GM18873 (cell line): ENCODE data around the gene ARHGAP22.

Experiments
- ATAC-seq: cut with Tn5 transposase; IDR thresholded peaks from one replicate; pipeline ENCODE4 v1.9.1; 2021; ENCODE audit warnings: mild to moderate bottlenecking, moderate library complexity, moderate number of reproducible peaks; ENCODE audit not compliant: unreplicated experiment, low FRiP score

The ARHGAP22 gene

DNA sequence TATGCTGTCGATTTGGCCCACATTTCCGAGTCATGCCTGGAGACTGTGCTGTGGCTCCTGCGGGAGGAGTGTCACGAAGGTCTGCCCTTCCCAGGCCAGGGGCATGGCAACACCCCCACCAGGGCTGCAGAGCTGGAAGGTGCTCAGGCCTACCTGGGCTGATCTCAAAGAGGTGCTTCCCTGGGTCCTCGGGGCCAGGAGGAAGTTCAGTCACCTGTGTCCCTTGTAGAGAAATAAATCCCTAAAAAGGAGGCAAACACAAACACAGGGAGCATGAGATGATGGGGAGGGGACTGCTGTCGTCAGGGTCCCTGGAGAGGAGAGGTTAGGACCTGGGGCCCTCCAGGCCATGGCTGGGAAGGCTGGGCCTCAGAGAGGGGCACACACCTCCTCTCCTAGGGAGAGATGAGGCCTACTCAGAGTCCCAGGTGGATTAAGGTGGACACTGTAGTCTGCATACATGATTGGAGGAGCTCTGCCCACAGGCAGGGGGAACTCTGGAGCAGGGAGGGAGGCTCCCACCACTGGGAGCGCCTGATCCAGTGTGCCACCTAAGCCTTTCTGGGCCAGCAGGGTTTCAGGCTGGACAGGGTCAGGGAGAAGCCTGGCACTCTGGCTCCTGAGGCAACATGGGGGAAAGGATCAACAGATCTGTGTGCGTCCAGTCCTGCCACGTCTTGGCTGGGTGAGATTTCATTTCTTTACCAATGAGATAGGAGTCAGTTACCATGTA, 49.4 kb downstream of the ARHGAP22 start:
- ATAC-seq = no peak

DNA sequence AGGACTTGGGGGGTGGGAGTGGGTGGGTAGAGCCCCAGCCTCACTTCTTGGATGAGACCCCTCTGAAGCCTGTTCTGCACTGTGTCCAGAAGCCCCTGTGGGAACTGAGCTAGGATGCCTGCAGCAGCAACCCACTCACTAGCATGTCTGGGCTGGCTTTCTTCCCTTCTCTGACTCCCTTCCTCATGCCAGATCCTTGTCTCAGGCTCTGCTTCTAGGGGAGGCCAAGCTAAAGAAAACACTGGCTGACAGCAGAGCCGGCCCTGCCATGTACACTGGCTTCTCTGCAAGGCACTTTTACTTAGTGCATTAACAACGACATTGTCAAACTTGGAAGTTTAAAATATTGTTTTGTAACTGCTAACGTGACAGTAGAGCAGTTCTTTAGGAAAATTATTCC, 50.2 kb downstream of the ARHGAP22 start:
- ATAC-seq = no peak

DNA sequence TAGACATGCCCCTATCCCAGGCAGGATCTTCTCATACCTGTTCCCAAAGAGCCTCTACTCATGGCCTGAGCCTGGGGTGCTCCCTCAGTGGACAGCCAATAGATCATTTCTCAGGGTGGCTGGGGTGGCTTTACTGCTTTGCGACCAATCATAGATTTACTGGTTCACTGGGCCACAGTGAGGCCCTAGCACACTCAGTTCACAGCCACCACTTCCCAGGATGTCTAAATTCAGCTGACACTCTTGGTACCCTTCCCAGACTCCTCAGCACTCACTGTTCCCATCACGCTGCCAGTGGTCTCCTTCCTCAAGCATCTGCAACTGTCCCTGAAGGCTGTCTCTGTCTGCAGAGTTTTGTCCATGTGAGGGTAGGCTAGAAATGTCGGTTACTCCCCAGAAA, 50.6 kb downstream of the ARHGAP22 start:
- ATAC-seq = no peak

DNA sequence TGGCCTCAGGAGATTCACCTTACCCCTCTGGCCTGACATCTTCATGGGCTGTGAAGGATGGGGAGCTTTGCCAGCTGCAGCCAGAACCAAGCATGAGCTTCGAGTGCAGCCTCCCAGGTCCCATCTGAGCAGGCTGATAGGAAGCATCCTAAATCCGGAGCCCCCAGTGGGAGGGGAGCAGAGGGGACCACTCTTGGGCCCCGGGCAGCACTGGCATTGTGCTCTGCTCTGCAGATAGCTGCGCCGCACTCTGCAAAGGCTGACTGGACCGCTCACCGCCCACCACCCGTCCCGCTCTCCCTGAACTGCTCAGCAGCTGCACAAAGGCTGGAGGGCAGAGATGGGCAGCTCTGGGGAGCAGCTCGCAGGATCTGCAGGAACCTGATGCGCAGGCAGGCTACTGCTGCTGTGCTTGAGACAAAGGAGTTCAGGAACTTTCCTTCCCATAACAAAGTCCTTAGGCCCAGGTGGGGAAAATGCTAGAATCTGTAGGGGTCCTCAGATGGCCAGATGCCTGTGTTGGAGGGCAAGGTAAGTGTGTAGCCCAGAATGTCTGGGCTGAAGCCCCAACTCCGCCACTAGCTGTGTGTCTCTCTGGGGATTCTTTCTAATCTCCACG, 51.8 kb downstream of the ARHGAP22 start:
- ATAC-seq = no peak

DNA sequence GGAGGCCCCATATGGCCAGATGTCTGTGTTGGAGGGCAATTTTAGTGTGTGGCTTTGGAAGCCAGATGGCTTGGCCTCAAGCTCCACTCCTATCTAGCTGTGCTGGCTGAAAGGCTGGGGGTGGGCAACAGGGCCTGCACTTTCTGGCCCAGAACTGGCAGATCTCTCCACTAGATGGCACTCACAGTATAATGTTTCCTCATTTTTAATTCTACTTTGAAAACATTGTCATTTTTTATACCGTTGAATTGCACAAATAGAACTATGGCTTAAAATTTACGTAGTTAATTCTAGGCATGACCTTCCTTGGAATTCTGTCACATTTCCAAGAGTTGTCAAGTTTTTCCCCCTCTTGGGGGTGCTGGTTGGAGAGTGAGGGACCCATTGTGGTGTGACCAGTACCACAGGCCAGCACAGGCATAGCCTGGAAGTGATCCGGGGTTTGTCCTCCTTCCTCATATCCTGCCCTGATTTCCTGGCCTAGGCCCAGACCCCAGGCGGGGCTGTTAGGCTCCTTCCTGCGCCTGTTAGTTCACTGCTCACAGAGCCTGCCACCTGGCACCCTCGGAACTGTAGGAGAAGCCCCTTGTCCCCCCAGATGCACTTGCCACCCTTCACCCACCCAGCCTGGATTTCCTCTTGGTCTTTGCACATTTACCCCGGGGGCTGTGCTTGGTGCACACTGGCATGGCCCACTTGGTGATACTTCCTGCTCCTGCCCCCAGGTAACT, 52.8 kb downstream of the ARHGAP22 start:
- ATAC-seq = no peak

DNA sequence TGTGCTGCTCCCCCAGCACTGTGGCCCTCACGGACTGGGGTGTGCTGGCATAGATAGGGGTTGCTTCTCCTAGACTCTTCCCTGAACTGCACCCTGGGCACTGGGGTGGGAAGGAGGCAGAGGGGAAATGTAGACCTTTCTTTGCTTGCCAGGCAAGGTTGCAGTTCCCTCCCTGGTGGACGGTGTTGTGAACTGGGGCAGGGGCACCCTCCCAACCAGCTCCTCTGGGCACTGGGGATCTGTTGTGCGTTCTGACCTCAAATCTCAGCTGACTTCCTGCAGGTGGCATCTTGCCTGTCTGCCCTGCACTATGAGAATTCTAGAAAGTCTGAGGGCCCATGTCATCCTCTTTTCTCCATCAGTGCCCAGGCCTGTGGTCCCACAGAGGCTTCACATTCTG, 53.9 kb downstream of the ARHGAP22 start:
- ATAC-seq = no peak

DNA sequence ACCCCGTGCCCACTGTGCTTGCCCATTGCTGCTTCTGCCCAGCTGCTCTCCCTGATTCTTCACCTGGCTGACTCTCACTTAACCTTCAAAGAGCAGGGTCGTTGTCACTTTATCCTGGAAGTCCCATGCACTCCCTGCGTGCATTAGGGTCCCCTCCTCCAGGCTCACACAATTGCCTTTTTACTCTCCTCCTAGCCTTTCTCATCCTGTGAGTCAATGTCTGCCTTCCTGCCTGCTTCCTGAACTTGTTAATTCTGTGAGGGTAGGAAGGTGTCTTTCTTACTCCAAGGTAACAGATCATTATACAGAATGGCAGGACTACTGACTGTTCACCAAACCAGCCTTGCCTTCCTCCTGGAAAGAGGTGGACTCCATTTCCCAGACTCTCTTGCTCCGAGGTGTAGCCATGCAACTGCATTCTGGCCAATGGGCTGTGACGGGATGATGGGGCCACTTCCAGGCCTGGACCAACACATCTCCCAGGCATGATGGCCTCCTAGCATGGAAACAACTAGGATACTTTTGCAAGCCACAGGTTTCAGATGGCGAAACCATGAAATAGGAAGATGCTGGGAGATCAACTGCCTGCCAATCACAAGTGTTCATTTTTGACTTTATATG, 54.7 kb downstream of the ARHGAP22 start:
- no peak for ATAC-seq

DNA sequence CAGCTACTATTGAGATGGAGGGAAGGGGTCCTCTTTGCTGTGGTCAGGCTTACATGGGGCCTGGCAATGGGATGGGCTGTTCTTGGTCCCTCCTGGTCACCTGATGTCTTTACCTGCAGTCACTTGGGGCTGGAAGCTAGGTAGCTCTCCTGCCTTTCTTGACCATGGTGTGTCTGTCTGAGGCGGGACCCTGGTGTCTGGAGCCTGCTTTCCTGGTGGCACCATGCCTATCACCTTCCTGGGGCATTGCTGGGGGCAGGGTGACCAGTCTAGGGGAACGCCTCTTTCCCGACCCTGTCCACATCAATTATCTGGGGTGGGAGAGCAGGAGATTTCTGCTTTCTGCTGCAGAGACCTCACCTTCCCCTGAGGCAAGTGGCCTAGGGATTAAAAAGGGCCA, 55.6 kb downstream of the ARHGAP22 start:
- no peak for ATAC-seq

DNA sequence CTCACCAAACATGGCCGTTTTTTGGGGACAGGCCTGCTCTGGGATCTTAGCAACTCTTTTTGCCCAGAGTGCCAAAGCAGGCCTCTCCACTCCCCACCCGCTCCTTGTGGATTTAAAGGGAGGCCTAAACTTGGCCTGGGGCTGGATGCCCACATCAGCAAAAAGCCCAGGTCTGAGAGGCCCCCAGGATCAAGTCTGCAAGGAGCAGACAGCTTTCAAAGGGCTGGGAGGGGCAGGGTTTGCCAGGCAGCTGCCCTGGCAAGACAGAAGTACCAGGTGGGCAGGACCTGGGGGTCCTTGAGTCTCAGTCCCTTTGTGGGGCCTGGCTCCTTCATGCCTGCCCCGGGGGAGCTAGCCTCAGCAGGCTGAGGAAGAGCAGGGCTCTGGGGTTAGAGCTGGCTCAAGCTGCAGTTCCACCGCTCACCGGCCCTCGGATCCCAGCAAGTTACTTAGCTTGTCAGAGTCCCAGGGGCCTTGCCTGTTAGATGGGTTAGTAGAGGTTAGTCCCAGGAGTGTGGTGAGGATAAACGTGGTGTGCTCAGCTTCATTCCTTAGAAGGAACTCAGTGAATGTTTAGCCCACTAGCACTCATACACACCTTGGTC, 56.2 kb downstream of the ARHGAP22 start:
- no peak for ATAC-seq

DNA sequence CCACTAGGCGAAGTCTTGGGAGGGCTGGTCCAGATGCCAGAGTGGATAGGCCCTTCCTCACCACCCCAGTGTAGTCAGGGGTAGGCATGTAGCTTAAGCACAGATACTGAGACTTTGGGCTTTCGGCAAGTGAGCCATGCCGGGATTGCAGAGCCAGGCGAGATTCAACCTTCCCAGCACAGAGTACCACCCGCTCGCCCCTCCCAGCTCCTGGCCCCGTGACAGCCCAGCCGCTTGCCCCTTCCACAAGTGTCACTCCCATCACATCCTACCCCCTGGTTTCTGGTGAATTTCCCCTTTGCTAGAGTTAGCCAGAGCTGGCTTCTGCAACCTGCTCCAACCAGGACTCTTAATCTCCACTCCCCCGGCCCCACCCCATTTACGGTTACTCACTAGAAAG, 56.9 kb downstream of the ARHGAP22 start:
- no peak for ATAC-seq

DNA sequence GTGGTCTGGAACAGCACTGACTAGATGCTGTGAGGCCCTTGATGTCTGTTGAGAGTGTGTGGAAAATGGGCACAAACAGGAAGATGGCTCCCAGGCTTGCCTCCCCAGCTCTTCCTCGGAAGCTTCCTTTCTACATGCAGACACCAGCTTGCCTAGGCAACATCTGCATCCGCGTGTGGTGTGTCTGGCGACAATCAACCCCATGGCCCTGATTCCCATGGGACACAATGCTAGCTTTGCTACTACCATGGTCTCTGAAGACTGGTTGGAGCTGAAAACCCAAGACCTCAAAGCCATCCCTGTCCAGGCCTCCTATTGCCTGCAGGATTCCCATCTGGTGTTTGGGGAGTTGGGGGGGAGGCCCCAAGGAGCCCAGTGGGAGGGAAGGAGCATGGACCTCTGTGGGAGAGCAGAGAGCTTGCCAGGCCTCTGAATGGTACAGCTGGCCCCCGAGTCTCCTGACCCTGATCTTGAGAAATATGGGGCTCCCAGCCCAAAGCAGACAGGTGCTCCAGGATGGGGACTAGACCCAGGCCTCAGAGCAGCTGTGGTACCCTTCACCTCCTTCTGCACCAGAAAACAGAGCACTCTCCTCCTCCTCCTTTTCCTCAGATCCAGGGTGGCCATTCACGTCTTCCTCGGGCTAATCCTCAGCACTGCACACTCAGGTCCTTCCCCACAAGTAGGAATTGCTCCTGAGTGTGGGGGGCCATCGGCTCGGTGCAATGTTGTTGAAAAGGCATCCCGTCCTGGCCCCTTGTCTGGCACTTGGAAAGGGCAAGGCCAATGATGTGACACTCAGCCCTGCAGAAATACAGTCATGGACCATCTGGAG, 57.6 kb downstream of the ARHGAP22 start:
- ATAC-seq = no peak

DNA sequence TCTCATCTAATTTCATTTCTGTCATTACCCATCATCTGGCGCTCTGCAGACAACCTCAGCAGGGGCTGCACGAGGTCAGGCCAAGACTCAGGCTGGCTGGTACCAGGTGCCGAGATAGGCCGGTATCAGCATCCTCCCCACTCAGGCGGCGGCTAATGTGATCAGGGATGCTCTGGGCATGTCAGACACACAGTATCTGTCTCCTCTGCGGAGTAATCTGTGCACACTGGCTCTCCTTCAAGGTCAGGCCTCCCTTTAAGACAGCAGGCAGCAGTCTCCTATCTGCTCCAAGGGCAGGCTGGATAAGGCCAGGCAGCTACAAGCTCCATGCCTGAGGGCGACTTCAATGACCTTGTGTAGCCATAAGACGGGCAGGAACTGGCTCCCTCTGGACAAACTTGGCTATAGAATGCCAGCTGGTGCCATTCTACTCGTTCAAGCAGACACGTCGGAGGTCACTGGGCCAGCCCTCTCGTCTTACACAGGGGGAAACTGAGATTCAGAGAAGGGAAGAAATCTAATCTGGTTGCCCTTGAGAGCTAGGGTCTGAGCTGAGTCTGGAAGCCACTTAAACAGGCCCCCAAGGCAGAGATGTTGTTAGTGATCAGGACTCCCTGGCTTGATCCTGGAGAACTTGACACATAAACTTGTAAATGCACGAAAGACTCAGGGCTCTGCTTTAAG, 59.3 kb downstream of the ARHGAP22 start:
- no peak for ATAC-seq

DNA sequence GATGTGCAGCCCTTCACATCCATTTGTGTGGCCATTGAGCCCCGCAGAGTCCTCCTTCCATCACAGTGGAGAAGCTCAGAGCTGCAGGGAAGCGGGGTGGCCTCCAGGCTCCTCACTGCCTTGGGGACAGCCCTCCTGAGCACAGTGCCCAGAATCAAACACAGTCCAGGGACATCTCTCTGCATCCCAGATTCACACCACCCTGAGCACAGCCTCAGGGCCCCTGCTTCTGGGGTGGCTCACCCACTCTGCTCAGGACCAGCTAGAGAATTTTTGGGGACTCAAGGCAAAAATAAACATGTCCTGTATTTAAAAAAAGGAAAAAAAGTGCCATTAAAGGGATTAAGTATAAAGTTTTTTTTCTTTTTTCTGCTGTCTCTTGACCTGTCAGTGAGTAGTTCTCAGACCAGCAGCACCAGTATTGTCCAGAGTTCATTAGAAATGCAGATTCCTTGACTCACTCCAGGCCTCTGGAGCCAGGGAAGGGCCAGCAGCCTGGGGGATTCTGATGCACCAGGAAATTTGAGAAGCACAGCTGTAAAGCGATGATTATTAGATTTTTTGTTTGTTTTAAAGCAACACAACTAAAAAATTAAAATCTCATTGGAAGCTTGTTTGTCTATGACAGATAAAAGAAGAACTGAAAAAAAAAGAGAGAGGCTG, 61.6 kb downstream of the ARHGAP22 start:
- no peak for ATAC-seq

DNA sequence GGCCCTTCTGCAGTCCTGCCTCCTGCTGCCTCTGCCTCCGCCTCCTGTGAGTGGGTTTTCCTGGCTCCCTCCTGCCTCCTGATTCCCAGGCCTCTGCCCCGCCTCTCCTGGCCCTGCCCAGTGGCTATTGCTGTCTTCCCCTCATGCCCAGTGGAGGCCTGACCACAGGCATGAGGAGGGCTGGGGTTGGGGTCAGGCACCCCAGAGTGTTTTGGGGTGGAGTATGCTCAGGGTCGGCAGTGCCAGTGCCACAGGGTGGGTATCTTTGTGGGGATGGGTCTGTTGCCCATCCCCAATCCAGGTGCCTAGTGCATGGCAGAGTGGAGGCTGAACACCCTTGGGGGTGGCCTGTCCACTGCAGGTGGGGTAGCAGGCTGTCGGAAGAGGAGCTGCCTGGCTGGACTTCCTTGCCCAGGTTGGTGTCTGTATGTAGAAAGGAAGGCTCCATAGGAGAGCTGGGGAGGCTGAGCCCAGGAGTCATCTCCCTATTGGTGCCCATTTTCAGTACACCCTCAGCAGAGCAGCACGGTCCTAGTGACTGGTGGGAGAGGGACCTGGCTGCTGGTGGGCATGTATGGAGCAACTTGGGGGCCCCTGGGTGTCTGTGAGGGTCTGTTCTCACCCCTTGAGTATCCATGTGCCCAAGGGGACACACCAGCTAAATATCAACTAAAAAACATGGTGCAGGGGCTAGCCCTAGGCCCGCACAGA, 62.2 kb downstream of the ARHGAP22 start:
- ATAC-seq = no peak

DNA sequence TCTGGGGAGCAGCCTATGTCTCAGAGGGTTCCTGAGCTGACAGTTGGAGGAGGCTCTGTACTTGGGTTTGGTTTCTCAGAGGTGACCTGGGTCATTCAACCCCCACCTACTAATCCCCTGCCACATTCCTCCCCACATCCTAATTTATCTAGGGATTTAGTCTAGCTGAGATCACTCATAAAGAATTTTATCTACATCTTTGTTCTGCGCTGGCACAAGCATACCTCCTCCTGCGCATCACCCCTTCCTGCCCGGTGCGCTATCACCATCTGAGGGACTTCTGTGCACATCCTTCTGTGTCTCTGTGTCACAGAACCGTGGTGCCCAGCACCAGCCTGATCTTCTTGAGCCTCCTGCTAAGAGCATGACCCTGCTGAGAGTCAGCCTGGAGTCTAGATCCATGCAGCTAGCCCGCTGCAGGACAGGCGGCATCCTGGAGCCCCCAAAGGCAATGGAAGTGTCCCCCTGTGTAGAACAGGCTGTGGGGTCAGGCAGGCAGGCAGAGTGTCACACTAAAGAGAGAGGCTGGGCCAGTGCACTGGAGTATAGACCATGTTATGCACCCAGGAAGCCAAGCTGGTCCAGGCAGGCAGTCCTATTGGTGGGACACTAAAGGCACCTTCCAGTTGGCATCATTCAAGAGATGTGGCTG, 63.6 kb downstream of the ARHGAP22 start:
- ATAC-seq = no peak

DNA sequence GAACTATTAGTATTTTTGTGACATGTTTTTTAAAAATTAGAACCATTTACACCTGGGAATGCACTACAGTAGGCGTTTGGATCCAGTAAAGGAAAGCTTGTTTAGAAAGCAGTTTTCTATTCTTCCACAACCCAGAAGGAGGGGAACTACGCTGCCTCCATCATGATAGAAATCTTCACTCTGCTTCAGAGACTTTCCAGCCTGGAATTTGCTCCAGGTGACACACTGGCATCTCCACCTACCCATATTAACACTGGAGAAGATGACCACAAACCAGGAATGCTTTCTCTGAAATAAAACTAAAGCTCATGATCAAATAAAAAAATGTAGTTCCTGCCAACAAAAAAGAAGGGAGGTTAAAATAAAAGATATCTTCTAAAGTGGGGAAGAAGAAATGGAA, 66.3 kb downstream of the ARHGAP22 start:
- ATAC-seq = no peak

DNA sequence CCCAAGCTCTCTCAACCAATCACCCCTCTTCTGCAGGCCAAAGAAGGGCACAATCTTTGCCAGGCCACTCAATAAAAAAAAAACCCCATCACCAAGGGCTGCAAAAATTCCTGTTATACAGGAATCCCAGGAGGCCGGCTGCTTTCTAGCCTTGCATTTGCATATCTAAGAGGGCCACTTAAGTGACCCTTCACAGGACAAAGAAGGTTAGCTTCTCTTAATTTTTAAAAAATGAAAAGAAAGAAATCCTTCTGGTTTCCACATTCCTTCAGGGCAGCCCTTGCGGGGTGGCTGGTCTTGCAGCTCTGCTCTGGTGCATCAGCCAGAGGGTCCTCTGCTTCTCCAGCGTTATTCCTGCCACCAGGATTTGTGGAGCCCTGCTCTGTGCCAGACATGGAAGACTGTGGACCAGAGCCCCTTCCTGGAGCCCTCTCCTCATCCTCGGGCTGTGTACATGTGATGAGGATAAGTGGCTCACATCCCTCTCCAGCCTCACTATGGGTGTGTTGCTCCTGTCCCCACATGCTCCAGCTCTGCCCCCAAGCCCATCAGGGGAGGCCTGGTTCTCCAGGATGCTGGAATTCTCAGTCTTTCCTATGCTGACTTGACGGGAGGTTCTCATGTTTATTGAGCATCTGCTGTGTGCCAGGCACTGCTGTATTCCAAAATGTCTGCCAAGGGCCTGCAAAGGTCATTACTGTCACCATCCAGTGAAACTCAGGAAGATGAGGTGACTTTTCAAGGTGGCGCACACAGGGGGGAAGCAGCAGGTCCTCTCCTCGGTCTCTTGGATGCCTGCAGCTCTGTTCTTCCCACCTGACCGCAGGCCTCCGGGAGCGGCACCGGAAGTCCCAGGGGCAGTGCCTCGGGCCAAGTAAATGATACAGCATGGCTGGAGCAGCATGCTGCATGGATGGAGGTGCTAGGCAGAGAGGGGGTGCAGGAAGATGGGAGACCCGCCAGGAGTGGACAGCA, 67.7 kb downstream of the ARHGAP22 start:
- ATAC-seq = no peak
